ENCODE results near the gene FRAS1.

Gene FRAS1

DNA sequence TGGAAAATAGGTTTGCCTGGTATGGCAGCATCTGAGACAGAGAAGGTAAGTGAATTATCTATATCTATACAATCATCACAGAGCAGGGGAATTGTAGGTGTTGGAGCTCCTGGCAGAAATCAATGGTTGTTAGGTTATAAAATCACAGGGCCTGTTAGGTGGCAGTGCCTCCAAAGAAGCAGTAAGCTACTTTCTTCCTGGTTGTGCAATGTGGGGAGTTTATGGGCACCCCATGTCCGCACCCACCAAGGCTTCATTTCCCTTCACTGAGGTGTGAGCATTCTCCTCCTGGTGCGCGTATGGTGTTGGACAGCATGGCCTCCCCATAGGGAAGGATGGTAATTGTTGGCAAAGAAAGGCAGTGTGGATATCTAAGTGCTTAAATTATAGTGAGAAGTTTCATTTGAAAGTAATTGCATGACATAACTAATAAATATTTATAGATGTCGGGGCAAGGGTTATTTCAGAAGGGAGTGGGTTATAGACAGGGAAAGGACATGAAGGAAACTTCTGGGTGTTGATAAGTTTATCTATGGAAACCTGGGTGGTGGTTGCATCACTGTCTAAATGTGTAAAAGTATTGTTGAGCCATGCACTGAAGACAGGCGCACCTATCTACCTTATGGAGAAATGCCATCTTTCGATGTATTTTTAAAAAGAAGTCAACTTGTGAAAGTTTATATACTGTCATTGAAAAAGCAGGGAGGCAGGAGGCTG lies 153.7 kb downstream of the FRAS1 start:
- no peak for TF ChIP-seq EZH2 (IDR thresholded peaks at IDR 0.05; ENCODE audit: borderline replicate concordance, low read depth, low read length, severe bottlenecking)
- TF ChIP-seq, protein P1, sequence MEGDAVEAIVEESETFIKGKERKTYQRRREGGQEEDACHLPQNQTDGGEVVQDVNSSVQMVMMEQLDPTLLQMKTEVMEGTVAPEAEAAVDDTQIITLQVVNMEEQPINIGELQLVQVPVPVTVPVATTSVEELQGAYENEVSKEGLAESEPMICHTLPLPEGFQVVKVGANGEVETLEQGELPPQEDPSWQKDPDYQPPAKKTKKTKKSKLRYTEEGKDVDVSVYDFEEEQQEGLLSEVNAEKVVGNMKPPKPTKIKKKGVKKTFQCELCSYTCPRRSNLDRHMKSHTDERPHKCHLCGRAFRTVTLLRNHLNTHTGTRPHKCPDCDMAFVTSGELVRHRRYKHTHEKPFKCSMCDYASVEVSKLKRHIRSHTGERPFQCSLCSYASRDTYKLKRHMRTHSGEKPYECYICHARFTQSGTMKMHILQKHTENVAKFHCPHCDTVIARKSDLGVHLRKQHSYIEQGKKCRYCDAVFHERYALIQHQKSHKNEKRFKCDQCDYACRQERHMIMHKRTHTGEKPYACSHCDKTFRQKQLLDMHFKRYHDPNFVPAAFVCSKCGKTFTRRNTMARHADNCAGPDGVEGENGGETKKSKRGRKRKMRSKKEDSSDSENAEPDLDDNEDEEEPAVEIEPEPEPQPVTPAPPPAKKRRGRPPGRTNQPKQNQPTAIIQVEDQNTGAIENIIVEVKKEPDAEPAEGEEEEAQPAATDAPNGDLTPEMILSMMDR (IDR thresholded peaks at IDR 0.05; ENCODE audit: borderline replicate concordance, extremely low read depth, low read length, poor library complexity, severe bottlenecking), result no peak
- no peaks in the 10 kb centered on the region for H3K36me3 ChIP-seq (ENCODE audit: insufficient read depth, low read length)
- no peaks in the 10 kb centered on the region for H4K20me1 ChIP-seq (ENCODE audit: insufficient read depth, low read length)
- H3K27me3 ChIP-seq (ENCODE audit: insufficient read depth, low read length, poor library complexity), result no peaks in the 10 kb centered on the region
- H3K27ac ChIP-seq (ENCODE audit: low read length), result no peak overlapping the region
- no peak overlapping the region for H3K9ac ChIP-seq (ENCODE audit: low read depth, low read length)
- no peaks in the 10 kb centered on the region for H3K4me1 ChIP-seq (ENCODE audit: insufficient read depth, low read length)
- H2AFZ ChIP-seq (ENCODE audit: low read depth, low read length), result no peak overlapping the region
- no peak overlapping the region for H3K4me3 ChIP-seq (ENCODE audit: low read depth in 1 of 2, low read length in 2 of 2)
- no peaks in the 10 kb centered on the region for H3K79me2 ChIP-seq (ENCODE audit: insufficient read depth, low read length)
- no peak for ATAC-seq (ENCODE audit: insufficient read depth, low read depth)
- H3K9me3 ChIP-seq (ENCODE audit: insufficient read depth, low read length, severe bottlenecking), result no peaks in the 10 kb centered on the region
- DNase-seq, result no peak
- H3K4me2 ChIP-seq (ENCODE audit: insufficient read depth, low read length), result no peak overlapping the region

DNA sequence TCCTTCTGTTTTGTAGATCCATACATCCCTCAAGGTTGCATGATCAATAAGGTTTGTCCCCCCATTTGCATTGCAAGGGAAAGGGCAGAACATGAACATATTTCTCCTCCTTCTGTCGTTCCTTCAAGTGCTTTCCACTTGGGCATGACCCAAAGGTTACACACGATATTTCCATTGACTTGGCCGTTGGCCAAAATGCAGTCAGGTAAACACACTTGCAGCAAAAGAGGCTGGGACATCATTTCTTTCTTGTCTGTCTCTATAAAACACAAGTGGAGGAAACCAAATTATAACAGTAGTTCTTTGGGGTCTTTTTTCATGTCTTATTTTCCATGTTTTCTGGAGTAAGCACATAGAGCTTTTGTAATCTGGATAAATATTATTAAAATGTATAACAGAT lies 156.1 kb downstream of the FRAS1 start:
- H3K4me2 ChIP-seq (ENCODE audit: insufficient read depth, low read length), result no peak overlapping the region
- no peaks in the 10 kb centered on the region for H3K27me3 ChIP-seq (ENCODE audit: insufficient read depth, low read length, poor library complexity)
- no peak overlapping the region for H3K4me3 ChIP-seq (ENCODE audit: low read depth in 1 of 2, low read length in 2 of 2)
- no peak overlapping the region for H2AFZ ChIP-seq (ENCODE audit: low read depth, low read length)
- no peaks in the 10 kb centered on the region for H3K9me3 ChIP-seq (ENCODE audit: insufficient read depth, low read length, severe bottlenecking)
- no peak overlapping the region for H3K9ac ChIP-seq (ENCODE audit: low read depth, low read length)
- ATAC-seq (ENCODE audit: insufficient read depth, low read depth) (no peak), DNase-seq (no peak)
- H3K36me3 ChIP-seq (ENCODE audit: insufficient read depth, low read length), result no peaks in the 10 kb centered on the region
- H3K4me1 ChIP-seq (ENCODE audit: insufficient read depth, low read length), result no peaks in the 10 kb centered on the region
- H4K20me1 ChIP-seq (ENCODE audit: insufficient read depth, low read length), result no peaks in the 10 kb centered on the region
- no peak overlapping the region for H3K27ac ChIP-seq (ENCODE audit: low read length)
- no peaks in the 10 kb centered on the region for H3K79me2 ChIP-seq (ENCODE audit: insufficient read depth, low read length)
- TF ChIP-seq, protein P1 (IDR thresholded peaks at IDR 0.05; ENCODE audit: borderline replicate concordance, extremely low read depth, low read length, poor library complexity, severe bottlenecking), result no peak
- no peak for TF ChIP-seq EZH2 (IDR thresholded peaks at IDR 0.05; ENCODE audit: borderline replicate concordance, low read depth, low read length, severe bottlenecking)

DNA sequence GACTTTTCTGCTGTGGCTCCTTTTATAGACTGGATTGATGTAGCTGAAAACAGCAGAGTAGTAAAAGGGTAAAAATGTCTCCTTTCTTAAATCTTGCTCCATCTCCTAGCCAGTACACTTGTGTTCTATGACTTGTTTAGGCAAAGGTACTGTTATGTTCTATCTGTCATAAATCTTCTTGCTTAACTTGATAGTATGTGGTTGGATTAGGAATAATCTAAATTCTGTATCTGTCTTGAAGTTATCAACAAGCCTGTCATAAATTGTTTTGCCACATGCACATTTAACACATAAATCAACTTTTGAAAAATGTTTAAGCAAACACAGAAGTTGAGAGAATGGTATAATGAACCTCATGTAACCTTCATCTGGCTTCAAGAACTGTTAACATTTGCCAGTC lies 157.0 kb downstream of the FRAS1 start:
- H3K9ac ChIP-seq (ENCODE audit: low read depth, low read length), result no peak overlapping the region
- DNase-seq (no peak), ATAC-seq (ENCODE audit: insufficient read depth, low read depth) (no peak)
- no peaks in the 10 kb centered on the region for H3K36me3 ChIP-seq (ENCODE audit: insufficient read depth, low read length)
- no peak overlapping the region for H3K4me3 ChIP-seq (ENCODE audit: low read depth in 1 of 2, low read length in 2 of 2)
- no peak overlapping the region for H3K27ac ChIP-seq (ENCODE audit: low read length)
- H4K20me1 ChIP-seq (ENCODE audit: insufficient read depth, low read length), result no peaks in the 10 kb centered on the region
- H3K4me1 ChIP-seq (ENCODE audit: insufficient read depth, low read length), result no peaks in the 10 kb centered on the region
- H3K4me2 ChIP-seq (ENCODE audit: insufficient read depth, low read length), result no peak overlapping the region
- no peaks in the 10 kb centered on the region for H3K9me3 ChIP-seq (ENCODE audit: insufficient read depth, low read length, severe bottlenecking)
- H3K27me3 ChIP-seq (ENCODE audit: insufficient read depth, low read length, poor library complexity), result no peaks in the 10 kb centered on the region
- H2AFZ ChIP-seq (ENCODE audit: low read depth, low read length), result no peak overlapping the region
- H3K79me2 ChIP-seq (ENCODE audit: insufficient read depth, low read length), result no peaks in the 10 kb centered on the region
- TF ChIP-seq, protein P1 (IDR thresholded peaks at IDR 0.05; ENCODE audit: borderline replicate concordance, extremely low read depth, low read length, poor library complexity, severe bottlenecking), result no peak
- no peak for TF ChIP-seq EZH2 (IDR thresholded peaks at IDR 0.05; ENCODE audit: borderline replicate concordance, low read depth, low read length, severe bottlenecking)

Data from DND-41 (cell line).